B cell (primary cell): Measurements from ENCODE around the gene TTLL10. TPM values are rescaled to one million over a fixed set of nuclear protein-coding genes. Genes with fewer than 3 reads are reported as not detected.
A peak's percentile ranks its signal among the peaks of the same experiment; 100 is the strongest.

Experiments
- ATAC-seq: fragments of 200-7000 bp; cut with Tn5 transposase; one replicate; pipeline ENCODE4 v1.10.0; 2021; ENCODE audit warnings: low read depth, mild to moderate bottlenecking, moderate number of reproducible peaks, moderate library complexity
- CTCF ChIA-PET: fragments of 350-600 bp; sonication (Branson Sonifier 250); formaldehyde crosslinking; loops from one replicate; lab custom pipeline; 2021; ENCODE audit warnings: antibody characterized with exemption, inconsistent platforms; lab: Charles Lee
- POLR2A ChIA-PET: fragments of 350-600 bp; sonication (Branson Sonifier 250); formaldehyde crosslinking; loops from one replicate; lab custom pipeline; 2021; ENCODE audit warnings: antibody characterized with exemption; lab: Charles Lee
- DNase-seq: peaks from one replicate; pipeline ENCODE4 v3.0.0; 2013
- H2AFZ ChIP-seq: 2 replicates; pipeline ENCODE4 v1.6.1; 2012; ENCODE audit warnings: mild to moderate bottlenecking, low read depth, low read length; ENCODE audit not compliant: insufficient read depth, poor library complexity, severe bottlenecking
- H3K27ac ChIP-seq, 2 donors: 1 replicate in 1 of 2; 2 replicates in 1 of 2; pipeline ENCODE4 v1.5.1; 2012 to 2013; ENCODE audit warnings: low read length in 2 of 2, mild to moderate bottlenecking in 2 of 2, moderate library complexity in 1 of 2
- H3K27me3 ChIP-seq, 4 experiments: fragments of 200-600 bp in 1 of 4; sonication (generic) in 1 of 4; replicated peaks in 1 of 4; 1 replicate in 2 of 4; 2 replicates in 2 of 4; pipeline versions ENCODE4 v1.6.1 to v1.7.0; 2013 to 2016; ENCODE audit warnings: low read length in 3 of 4, mild to moderate bottlenecking in 2 of 4, mixed read lengths in 1 of 4, moderate library complexity in 1 of 4; ENCODE audit not compliant: insufficient read depth in 4 of 4, control insufficient read depth in 3 of 4; ENCODE audit errors: control extremely low read depth in 1 of 4
- H3K36me3 ChIP-seq, 2 experiments: replicated peaks in 1 of 2; 1 replicate in 1 of 2; 2 replicates in 1 of 2; pipeline versions ENCODE4 v1.6.1 to v1.7.1; 2013; ENCODE audit warnings: low read length in 1 of 2; ENCODE audit not compliant: insufficient read depth in 2 of 2, control insufficient read depth in 1 of 2; ENCODE audit errors: control extremely low read depth in 1 of 2, extremely low read depth in 1 of 2
- H3K4me1 ChIP-seq, 2 donors: fragments of 200-600 bp in 1 of 2; sonication (generic) in 1 of 2; 1 replicate in 1 of 2; 2 replicates in 1 of 2; pipeline versions ENCODE4 v1.5.1 to v1.6.1; 2013 to 2017; ENCODE audit warnings: low read length in 2 of 2; ENCODE audit not compliant: control insufficient read depth in 2 of 2, insufficient read depth in 2 of 2
- H3K4me2 ChIP-seq: replicated peaks from 2 replicates; pipeline ENCODE3; 2012; ENCODE audit warnings: mild to moderate bottlenecking, low read depth, low read length; ENCODE audit not compliant: poor library complexity, severe bottlenecking
- H3K4me3 ChIP-seq, 5 experiments: fragments of 200-600 bp in 1 of 5; sonication (generic) in 1 of 5; 1 replicate in 3 of 5; 2 replicates in 2 of 5; pipeline versions ENCODE4 v1.5.1 to v1.7.0; 2011 to 2016; ENCODE audit warnings: low read length in 4 of 5, mild to moderate bottlenecking in 4 of 5, low read depth in 2 of 5, control low read depth in 1 of 5, moderate library complexity in 1 of 5; ENCODE audit not compliant: insufficient read depth in 1 of 5; ENCODE audit errors: control extremely low read depth in 1 of 5, extremely low read depth in 1 of 5
- H3K79me2 ChIP-seq: fragments of 200-600 bp; sonication (generic); one replicate; pipeline ENCODE4 v1.6.0; 2016; ENCODE audit warnings: low read length; ENCODE audit not compliant: control insufficient read depth, insufficient read depth
- H3K9ac ChIP-seq: fragments of 200-600 bp; sonication (generic); 2 replicates; pipeline ENCODE4 v1.6.1; 2017; ENCODE audit warnings: mild to moderate bottlenecking, low read length, moderate library complexity
- H3K9me3 ChIP-seq, 3 donors: one replicate each; pipeline versions ENCODE4 v1.6.1 to v1.7.1; 2013; ENCODE audit warnings: low read length in 2 of 3; ENCODE audit not compliant: control insufficient read depth in 2 of 3, insufficient read depth in 1 of 3; ENCODE audit errors: control extremely low read depth in 1 of 3
- H4K20me1 ChIP-seq: 2 replicates; pipeline ENCODE4 v1.6.0; 2012; ENCODE audit warnings: mild to moderate bottlenecking, low read length; ENCODE audit not compliant: insufficient read depth, control insufficient read depth, poor library complexity, severe bottlenecking
- H3K27ac Mint-ChIP-seq: one replicate; pipeline ENCODE4 v1.8.0; 2021; ENCODE audit warnings: mixed read lengths
- H3K27me3 Mint-ChIP-seq: one replicate; pipeline ENCODE4 v1.8.0; 2021; ENCODE audit warnings: mixed read lengths
- H3K4me1 Mint-ChIP-seq: one replicate; pipeline ENCODE4 v1.8.0; 2021; ENCODE audit warnings: mixed read lengths
- H3K4me3 Mint-ChIP-seq: one replicate; pipeline ENCODE4 v1.8.0; 2021; ENCODE audit warnings: mixed read lengths
- H3K9me3 Mint-ChIP-seq: one replicate; pipeline ENCODE4 v1.8.0; 2022; ENCODE audit warnings: mixed read lengths; ENCODE audit not compliant: insufficient read depth
- EZH2 ChIP-seq: IDR thresholded peaks from 2 replicates; pipeline ENCODE4 v1.6.1; 2012; ENCODE audit warnings: borderline replicate concordance, low read depth, mild to moderate bottlenecking, moderate library complexity, low read length; ENCODE audit not compliant: insufficient read depth, poor library complexity, severe bottlenecking
- WGBS: methylation state at CpG from one replicate; pipeline ENCODE4 v1.1.5; 2013; ENCODE audit warnings: missing lambda C conversion rate; ENCODE audit not compliant: insufficient coverage; 5-methylcytosine and 5-hydroxymethylcytosine counted together
- intact Hi-C: fragments of 100-400 bp; cut with micrococcal nuclease; formaldehyde crosslinking; loops from one replicate; pipeline ENCODE4 v1.10.0; 2022
- polyA plus RNA-seq: library from polyadenylated mRNA; depleted of rRNA; stranded (reverse); fragments of >200 nt; gene quantifications from 2 replicates; pipeline ENCODE4 v1.2.3, GENCODE V29; 2012
- total RNA-seq, 2 donors: library from RNA; stranded (reverse); fragments of 120-200 nt in 1 of 2; gene quantifications; 1 replicate in 1 of 2; 2 replicates in 1 of 2; pipeline versions ENCODE4 v1.2.3 to v1.2.4, GENCODE V29; 2013 to 2022
- TF ChIP-seq, protein P1 (sequence below): fragments of 200-600 bp; IDR thresholded peaks from one replicate; pipeline ENCODE4 v1.8.0; 2022; ENCODE audit warnings: antibody characterized with exemption, mild to moderate bottlenecking

Gene TTLL10
- total and polyA plus RNA-seq, 2 donors (not counting 1 experiment from before 2014, with no cell fraction given): 0.37 to 0.45 TPM

DNA sequence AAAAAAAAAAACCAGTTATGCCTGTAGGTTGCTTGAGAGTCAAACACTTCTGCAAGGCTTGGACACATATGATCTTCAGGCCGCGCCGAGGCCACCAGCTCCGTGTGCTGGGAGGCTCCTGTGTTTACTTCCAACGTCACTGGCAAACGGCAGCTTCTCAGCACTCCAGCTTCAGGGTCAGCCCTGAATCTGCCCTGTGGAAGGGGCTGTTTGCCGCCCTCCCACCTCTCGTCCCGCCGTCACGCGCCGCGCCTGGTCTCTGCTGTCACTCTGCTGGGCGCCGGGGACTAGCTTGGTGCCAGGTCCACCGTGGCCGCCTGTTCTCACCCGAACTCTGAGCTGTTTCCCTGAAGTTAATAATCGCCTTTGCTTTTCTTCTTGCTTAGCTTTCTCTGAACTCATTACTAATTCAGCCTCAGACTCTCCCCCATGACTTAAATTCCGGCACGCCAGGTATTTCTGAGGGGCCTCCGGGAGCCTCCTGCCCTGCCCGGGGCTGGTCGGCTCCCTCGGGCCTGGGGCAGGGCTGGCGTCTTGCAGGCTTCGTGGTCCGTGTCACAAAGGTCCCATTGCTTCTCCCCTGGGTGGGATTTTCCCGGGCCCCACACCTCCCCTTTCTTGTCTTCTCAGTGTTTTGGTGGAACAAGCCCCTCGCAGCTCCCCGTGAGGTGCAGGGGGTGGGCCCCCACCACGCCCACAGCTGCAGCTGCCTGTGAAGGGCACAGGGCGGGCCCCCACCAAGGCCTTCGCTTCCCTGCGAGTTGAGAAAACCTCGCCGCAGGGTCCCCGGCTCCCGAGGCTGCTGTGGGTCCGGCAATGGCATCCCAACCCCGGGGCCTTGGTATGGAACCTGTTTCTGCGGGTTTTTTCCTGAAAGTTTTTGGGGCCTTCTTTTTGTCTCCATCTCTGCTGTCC, 43.2 kb upstream of the TTLL10 start:
- Histone ChIP-seq H3K36me3 (no peaks in the 10 kb centered on the region), H3K9me3 (peaks cover 0 to 16% (median 0%) of the 10 kb centered on the region in 3 donors), H4K20me1 (no peaks in the 10 kb centered on the region), H3K27me3 (no peaks in the 10 kb centered on the region), H2AFZ (no peak overlapping the region), H3K4me2 (no peak overlapping the region), H3K79me2 (no peaks in the 10 kb centered on the region), H3K4me3 (no peak overlapping the region), H3K27ac (no peak overlapping the region), H3K4me1 (peaks cover 4 to 14% of the 10 kb centered on the region in 2 donors), H3K9ac (no peak overlapping the region)
- DNase-seq (no peak), ATAC-seq (no peak)
- WGBS: 94% methylated on average over 43 of the region's 43 CpGs
- peaks cover 2% of the 10 kb centered on the region for H3K9me3 Mint-ChIP-seq
- H3K27ac Mint-ChIP-seq: peak overlapping the region; percentile 65
- ChIA-PET CTCF (interaction anchor here (1.1 to 1.6 kb wide), 7 partner anchors 8 to 161 kb away, joined by 3 to 5 read pairs (median 3); no protein-coding TSS in a partner anchor), POLR2A (interaction anchor here (0.6 to 1.2 kb wide), 2 partner anchors 27 to 59 kb away, joined by 3 read pairs; no protein-coding TSS in a partner anchor)
- TF ChIP-seq, protein P1, sequence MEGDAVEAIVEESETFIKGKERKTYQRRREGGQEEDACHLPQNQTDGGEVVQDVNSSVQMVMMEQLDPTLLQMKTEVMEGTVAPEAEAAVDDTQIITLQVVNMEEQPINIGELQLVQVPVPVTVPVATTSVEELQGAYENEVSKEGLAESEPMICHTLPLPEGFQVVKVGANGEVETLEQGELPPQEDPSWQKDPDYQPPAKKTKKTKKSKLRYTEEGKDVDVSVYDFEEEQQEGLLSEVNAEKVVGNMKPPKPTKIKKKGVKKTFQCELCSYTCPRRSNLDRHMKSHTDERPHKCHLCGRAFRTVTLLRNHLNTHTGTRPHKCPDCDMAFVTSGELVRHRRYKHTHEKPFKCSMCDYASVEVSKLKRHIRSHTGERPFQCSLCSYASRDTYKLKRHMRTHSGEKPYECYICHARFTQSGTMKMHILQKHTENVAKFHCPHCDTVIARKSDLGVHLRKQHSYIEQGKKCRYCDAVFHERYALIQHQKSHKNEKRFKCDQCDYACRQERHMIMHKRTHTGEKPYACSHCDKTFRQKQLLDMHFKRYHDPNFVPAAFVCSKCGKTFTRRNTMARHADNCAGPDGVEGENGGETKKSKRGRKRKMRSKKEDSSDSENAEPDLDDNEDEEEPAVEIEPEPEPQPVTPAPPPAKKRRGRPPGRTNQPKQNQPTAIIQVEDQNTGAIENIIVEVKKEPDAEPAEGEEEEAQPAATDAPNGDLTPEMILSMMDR: no peak
- TF ChIP-seq EZH2: no peak
- no peaks in the 10 kb centered on the region for H3K27me3 Mint-ChIP-seq
- H3K4me3 Mint-ChIP-seq: no peak overlapping the region
- H3K4me1 Mint-ChIP-seq: peaks cover 16% of the 10 kb centered on the region
- intact Hi-C loops: no loop called here
